Vagina (tissue), 2 donors: ENCODE measurements around the gene PGAM4.

Source experiments
- POLR2A ChIP-seq, 2 donors: fragments of 450-650 bp; IDR thresholded peaks; one replicate each; pipeline ENCODE4 v1.6.1; 2017; ENCODE audit warnings: antibody characterized with exemption in 2 of 2, mild to moderate bottlenecking in 2 of 2, moderate library complexity in 2 of 2
- POLR2AphosphoS5 ChIP-seq, 2 donors: sonication (generic); formaldehyde crosslinking; IDR thresholded peaks; one replicate each; pipeline ENCODE4 v1.9.0; 2017; ENCODE audit warnings: antibody characterized with exemption in 2 of 2, mild to moderate bottlenecking in 2 of 2, low read depth in 1 of 2; ENCODE audit not compliant: insufficient read depth in 1 of 2
- TF ChIP-seq, protein P1 (sequence below), 3 experiments: fragments of 450-650 bp in 2 of 3; fragments of 200-600 bp in 1 of 3; sonication (generic) in 1 of 3; IDR thresholded peaks; one replicate each; pipeline ENCODE4 v1.5.1; 2017 to 2019; ENCODE audit warnings: antibody characterized with exemption in 3 of 3, mild to moderate bottlenecking in 2 of 3, moderate library complexity in 2 of 3

DNA sequence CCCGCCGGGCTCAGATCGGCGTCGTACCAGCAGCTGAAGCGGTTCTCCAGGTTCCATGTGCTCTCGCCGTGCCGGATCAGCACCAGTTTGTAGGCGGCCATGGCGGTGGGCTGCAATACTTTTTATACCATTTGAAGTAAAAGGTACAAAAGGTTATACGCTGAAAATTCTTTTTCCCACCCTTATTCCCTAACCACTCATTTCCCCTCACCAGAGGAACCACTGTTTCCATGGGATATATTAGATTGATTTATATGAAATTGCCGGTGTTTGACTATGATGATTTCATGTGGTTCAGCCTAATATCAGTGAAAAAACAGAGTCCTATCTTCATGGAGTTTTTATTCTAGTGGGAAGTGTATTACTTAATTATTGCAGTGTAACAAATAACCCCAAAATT lies at the start of gene PGAM4:
- TF ChIP-seq POLR2A (IDR thresholded peaks at IDR 0.05), result no peak
- TF ChIP-seq, protein P1, sequence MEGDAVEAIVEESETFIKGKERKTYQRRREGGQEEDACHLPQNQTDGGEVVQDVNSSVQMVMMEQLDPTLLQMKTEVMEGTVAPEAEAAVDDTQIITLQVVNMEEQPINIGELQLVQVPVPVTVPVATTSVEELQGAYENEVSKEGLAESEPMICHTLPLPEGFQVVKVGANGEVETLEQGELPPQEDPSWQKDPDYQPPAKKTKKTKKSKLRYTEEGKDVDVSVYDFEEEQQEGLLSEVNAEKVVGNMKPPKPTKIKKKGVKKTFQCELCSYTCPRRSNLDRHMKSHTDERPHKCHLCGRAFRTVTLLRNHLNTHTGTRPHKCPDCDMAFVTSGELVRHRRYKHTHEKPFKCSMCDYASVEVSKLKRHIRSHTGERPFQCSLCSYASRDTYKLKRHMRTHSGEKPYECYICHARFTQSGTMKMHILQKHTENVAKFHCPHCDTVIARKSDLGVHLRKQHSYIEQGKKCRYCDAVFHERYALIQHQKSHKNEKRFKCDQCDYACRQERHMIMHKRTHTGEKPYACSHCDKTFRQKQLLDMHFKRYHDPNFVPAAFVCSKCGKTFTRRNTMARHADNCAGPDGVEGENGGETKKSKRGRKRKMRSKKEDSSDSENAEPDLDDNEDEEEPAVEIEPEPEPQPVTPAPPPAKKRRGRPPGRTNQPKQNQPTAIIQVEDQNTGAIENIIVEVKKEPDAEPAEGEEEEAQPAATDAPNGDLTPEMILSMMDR (IDR thresholded peaks at IDR 0.05), result no peak
- no peak for TF ChIP-seq POLR2AphosphoS5 (IDR thresholded peaks at IDR 0.05; ENCODE audit: insufficient read depth in 1 of 2, low read depth in 1 of 2)
